NCI-H1048 (cell line): Measurements from ENCODE around the gene ZSWIM4.
A peak's percentile ranks its signal among the peaks of the same experiment; 100 is the strongest.

ENCODE experiments used
- DNase-seq: peaks from one replicate; lab custom pipeline; 2025; lab: John Stamatoyannopoulos, UW

ZSWIM4 gene

GRCh38 chr19:13875824-13876223 is 80.6 kb downstream of the ZSWIM4 start:
- DNase-seq, result no peak

GRCh38 chr19:13876834-13877233 is 81.6 kb downstream of the ZSWIM4 start, which contains the start of gene NANOS3:
Gene NANOS3 (plus strand): TSS chr19:13877134. CDS start chr19:13877249, 115 bp downstream.
- DNase-seq, result no peak

DNA sequence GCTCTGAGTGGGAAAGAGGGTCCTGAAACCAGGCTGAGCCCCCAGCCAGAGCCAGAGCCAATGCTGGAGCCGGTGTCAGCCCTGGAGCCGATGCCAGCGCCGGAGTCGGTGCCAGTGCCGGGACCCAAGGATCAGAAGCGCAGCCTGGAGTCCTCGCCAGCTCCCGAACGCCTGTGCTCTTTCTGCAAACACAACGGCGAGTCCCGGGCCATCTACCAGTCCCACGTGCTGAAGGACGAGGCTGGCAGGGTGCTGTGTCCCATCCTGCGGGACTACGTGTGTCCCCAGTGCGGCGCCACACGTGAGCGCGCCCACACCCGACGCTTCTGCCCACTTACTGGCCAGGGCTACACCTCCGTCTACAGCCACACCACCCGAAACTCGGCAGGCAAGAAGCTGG is 82.1 kb downstream of the ZSWIM4 start:
- DNase-seq, result no peak

GRCh38 chr19:13880059-13881043 is 85.1 kb downstream of the ZSWIM4 start:
- DNase-seq, result peak; percentile 87

DNA sequence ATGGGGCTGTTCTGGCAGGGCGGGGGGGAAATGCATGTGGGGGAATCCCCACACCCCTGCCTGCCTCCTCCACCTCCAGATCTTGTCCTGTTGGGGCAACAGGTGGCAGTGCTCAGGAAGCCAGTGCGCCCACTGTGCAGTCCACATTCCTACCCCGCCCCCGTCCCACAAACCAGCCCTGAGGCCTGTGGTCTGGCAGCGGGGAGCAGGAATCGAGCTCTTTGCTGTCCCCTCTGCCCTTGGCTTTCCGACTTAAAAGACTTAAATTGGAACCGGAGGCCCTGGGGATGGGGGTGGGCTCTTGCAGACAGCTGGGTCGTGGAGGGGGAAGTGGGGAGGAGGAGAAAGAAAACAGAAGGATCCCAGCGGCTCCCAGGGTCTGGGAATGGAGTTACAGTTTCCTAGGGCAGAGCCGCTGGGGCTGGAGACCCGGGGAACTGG is 86.0 kb downstream of the ZSWIM4 start:
- no peak for DNase-seq
